OCI-LY7 (cell line): ENCODE measurements around the gene MYO18B. TPM values are rescaled to one million over a fixed set of nuclear protein-coding genes. Genes with fewer than 3 reads are reported as not detected.

Source experiments
- BruUV-seq: library from RNA; stranded (reverse); fragments of 400-500 nt; replicated peaks from 2 replicates; lab custom pipeline; 2021; lab: Mats Ljungman, UMichigan
- CTCF ChIA-PET: fragments of 300-600 bp; sonication (Branson Sonifier 250); formaldehyde crosslinking; loops from one replicate; lab custom pipeline; 2022; ENCODE audit warnings: antibody characterized with exemption; ENCODE audit not compliant: unreplicated experiment; lab: Charles Lee
- POLR2A ChIA-PET: fragments of 300-600 bp; sonication (Branson Sonifier 250); formaldehyde crosslinking; loops from one replicate; lab custom pipeline; 2022; ENCODE audit warnings: antibody characterized with exemption; lab: Charles Lee
- DNase-seq: peaks from one replicate; pipeline ENCODE4 v3.0.0-alpha.2; 2015; ENCODE audit warnings: low spot score
- H2AFZ ChIP-seq: fragments of 200-600 bp; sonication (generic), shearing (Covaris generic); 2 replicates; pipeline ENCODE4 v1.6.1; 2014; ENCODE audit warnings: mild to moderate bottlenecking, antibody characterized with exemption, low read length, moderate library complexity
- H3K27ac ChIP-seq: fragments of 200-600 bp; sonication (generic); 2 replicates; pipeline ENCODE4 v1.5.1; 2014; ENCODE audit warnings: mixed run types, low read depth, mild to moderate bottlenecking, moderate library complexity, low read length, inconsistent platforms; ENCODE audit not compliant: poor library complexity, severe bottlenecking
- H3K36me3 ChIP-seq: fragments of 200-600 bp; sonication (generic); 2 replicates; pipeline ENCODE4 v1.6.1; 2014; ENCODE audit warnings: mild to moderate bottlenecking, antibody characterized with exemption, low read length, moderate library complexity, mixed read lengths; ENCODE audit not compliant: insufficient read depth
- H3K4me1 ChIP-seq: fragments of 200-600 bp; sonication (generic); 2 replicates; pipeline ENCODE4 v1.5.1; 2014; ENCODE audit warnings: mild to moderate bottlenecking, low read length; ENCODE audit not compliant: insufficient read depth, poor library complexity, severe bottlenecking
- H3K4me2 ChIP-seq: fragments of 200-600 bp; sonication (generic); 2 replicates; pipeline ENCODE4 v1.6.1; 2014; ENCODE audit warnings: mild to moderate bottlenecking, low read length
- H3K4me3 ChIP-seq: fragments of 200-600 bp; sonication (generic); 2 replicates; pipeline ENCODE4 v1.5.1; 2014; ENCODE audit warnings: mild to moderate bottlenecking, low read depth, low read length; ENCODE audit not compliant: poor library complexity, severe bottlenecking
- H3K79me2 ChIP-seq: fragments of 200-600 bp; sonication (generic); 2 replicates; pipeline ENCODE4 v1.6.1; 2016; ENCODE audit warnings: low read depth, mild to moderate bottlenecking, low read length, moderate library complexity, mixed read lengths; ENCODE audit not compliant: insufficient read depth
- H3K9me2 ChIP-seq: fragments of 200-600 bp; sonication (generic); 2 replicates; pipeline ENCODE4 v1.6.1; 2016; ENCODE audit warnings: mild to moderate bottlenecking, low read length, mixed read lengths; ENCODE audit not compliant: insufficient read depth
- H3K9me3 ChIP-seq: fragments of 200-600 bp; sonication (generic); 2 replicates; pipeline ENCODE4 v1.6.1; 2014; ENCODE audit warnings: mild to moderate bottlenecking, mixed run types, low read length, mixed read lengths
- H4K20me1 ChIP-seq: fragments of 200-600 bp; sonication (generic); 2 replicates; pipeline ENCODE4 v1.6.1; 2014; ENCODE audit warnings: mild to moderate bottlenecking, antibody characterized with exemption, low read length, moderate library complexity, mixed read lengths; ENCODE audit not compliant: insufficient read depth
- CTCF ChIP-seq: fragments of 200-600 bp; sonication (generic); conservative IDR thresholded peaks from 2 replicates; pipeline ENCODE4 v1.5.1; 2014; ENCODE audit warnings: mild to moderate bottlenecking, antibody characterized with exemption, low read length, moderate library complexity, mixed read lengths
- EZH2phosphoT487 ChIP-seq: fragments of 200-600 bp; sonication (generic); IDR thresholded peaks from 2 replicates; pipeline ENCODE4 v1.6.1; 2018; ENCODE audit warnings: low read depth, borderline replicate concordance, mild to moderate bottlenecking, mixed run types, antibody characterized with exemption, low read length, moderate library complexity, mixed read lengths
- intact Hi-C: fragments of 100-400 bp; cut with micrococcal nuclease; formaldehyde crosslinking; loops from one replicate; pipeline ENCODE4 v1.10.0; 2022; ENCODE audit not compliant: unreplicated experiment
- total RNA-seq, 2 experiments: library from RNA; depleted of rRNA in 1 of 2; stranded (reverse); fragments of >200 nt in 1 of 2; shearing (Covaris generic) in 1 of 2; gene quantifications; 2 replicates each; pipeline ENCODE4 v1.2.3, GENCODE V29; 2014 to 2022

Gene MYO18B
- total RNA-seq, 2 experiments from 2014 or later, result not detected

DNA sequence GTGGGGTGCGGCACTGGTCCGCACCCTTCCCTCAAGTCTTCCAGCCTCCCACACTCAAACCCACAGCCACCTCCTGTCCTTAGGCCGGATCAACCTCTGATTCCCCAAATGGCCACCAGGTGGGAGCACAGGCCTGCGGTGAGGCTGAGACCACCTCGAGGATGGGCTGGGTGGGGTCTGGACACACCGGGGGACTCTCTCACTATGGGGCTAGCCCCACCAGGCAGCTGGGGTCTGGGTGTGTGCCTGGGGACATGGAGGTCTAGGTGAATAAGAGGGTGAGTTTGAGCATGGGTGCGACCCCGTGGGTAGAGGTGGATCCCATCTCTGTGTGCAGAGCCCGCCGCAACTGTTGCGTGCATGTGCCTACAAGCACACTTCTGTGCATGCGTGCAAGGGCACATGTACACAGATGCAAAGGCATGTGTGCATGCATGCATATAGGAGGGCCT lies 32.6 kb downstream of the MYO18B start:
- no peak for TF ChIP-seq EZH2phosphoT487
- peak; percentile 72 for TF ChIP-seq CTCF
- no peak overlapping the region for H2AFZ ChIP-seq
- CTCF ChIA-PET, result no interaction called here
- H4K20me1 ChIP-seq, result no peaks in the 10 kb centered on the region
- no TSS peak for BruUV-seq
- H3K4me3 ChIP-seq, result no peak overlapping the region
- intact Hi-C loops, result loop anchor here (5.0 to 10.0 kb wide), 4 partner anchors 207 to 560 kb away; no protein-coding TSS in a partner anchor
- H3K9me2 ChIP-seq, result no peaks in the 10 kb centered on the region
- DNase-seq, result peak; percentile 22
- no peaks in the 10 kb centered on the region for H3K4me1 ChIP-seq
- H3K36me3 ChIP-seq, result no peaks in the 10 kb centered on the region
- H3K9me3 ChIP-seq, result no peaks in the 10 kb centered on the region
- H3K27ac ChIP-seq, result no peak overlapping the region
- no peaks in the 10 kb centered on the region for H3K79me2 ChIP-seq
- POLR2A ChIA-PET, result no interaction called here
- no peak overlapping the region for H3K4me2 ChIP-seq

- no peaks in the 10 kb centered on the region for H3K79me2 ChIP-seq
Observed at GRCh38 chr22:25775531-25775930, 33.5 kb downstream of the MYO18B start.

More at GRCh38 chr22:25775531-25775930, 33.5 kb downstream of the MYO18B start:
- Histone ChIP-seq H3K4me1 (no peaks in the 10 kb centered on the region), H3K36me3 (no peaks in the 10 kb centered on the region), H2AFZ (no peak overlapping the region), H3K27ac (no peak overlapping the region), H4K20me1 (no peaks in the 10 kb centered on the region), H3K4me2 (no peak overlapping the region), H3K9me2 (no peaks in the 10 kb centered on the region), H3K4me3 (no peak overlapping the region), H3K9me3 (no peaks in the 10 kb centered on the region)
- TF ChIP-seq EZH2phosphoT487 (no peak), CTCF (no peak)
- ChIA-PET POLR2A (no interaction called here), CTCF (interaction anchor here (0.6 kb wide), 1 partner anchor 80 kb away, joined by 3 read pairs; no protein-coding TSS in a partner anchor)
- DNase-seq, result no peak
- intact Hi-C loops, result loop anchor here (10.0 kb wide), 2 partner anchors 411 to 559 kb away; no protein-coding TSS in a partner anchor
- no TSS peak for BruUV-seq
